Measurements from ENCODE around the gene VIPR2.
"Not testable (repeated sequence)": the region's sequence is repeated elsewhere in the genome, so short reads cannot be mapped to it uniquely, and the experiment has no call there.

VIPR2 gene

DNA sequence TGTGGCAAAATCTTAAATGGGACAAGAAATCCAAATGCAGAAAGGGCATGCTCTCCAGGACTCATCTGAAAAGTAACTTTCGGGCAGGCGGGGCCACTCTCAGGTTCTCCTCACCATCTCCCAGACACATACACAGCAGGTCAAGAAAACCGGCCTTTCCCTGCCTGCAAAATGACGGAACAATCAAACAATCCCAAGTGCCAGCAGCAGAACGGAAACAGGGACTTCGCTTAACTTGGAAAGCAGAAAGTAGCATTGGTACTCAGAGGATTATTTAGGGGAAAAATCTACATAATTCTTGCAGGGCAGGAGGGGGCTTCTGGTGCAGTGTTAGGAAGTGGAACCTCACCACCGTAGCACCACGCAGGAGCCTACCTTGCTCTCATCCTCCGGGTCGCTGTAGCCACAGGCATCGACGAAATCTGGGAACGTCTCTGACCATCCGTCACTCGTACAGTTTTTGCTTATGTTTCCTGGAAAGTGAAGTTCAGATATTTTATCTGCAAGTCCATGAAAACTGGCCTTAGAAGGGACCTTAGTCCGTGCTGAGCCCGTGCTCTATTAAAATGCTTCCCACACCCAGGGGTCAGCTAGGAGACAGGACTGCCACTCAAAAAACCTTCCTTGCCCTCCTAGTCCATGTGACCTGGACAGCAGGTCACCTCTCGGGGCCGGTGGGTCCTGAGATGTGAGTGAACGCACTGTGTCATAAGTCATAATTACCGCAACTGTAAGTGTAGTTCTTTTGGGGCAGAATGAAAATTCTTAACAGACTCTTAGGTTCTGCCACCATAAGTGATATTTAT lies 41.1 kb downstream of the VIPR2 start:
- Histone ChIP-seq H3K27ac (ENCODE audit: low read depth, low read length) (no peak overlapping the region), H3K9ac (ENCODE audit: low read length) (no peak overlapping the region), H3K4me3 (ENCODE audit: low read depth, low read length) (no peak overlapping the region), H3K36me3 (ENCODE audit: control insufficient read depth, insufficient read depth, low read length) (no peaks in the 10 kb centered on the region), H3K27me3 (ENCODE audit: control insufficient read depth, insufficient read depth, low read length) (no peaks in the 10 kb centered on the region; the same call in 1 of the 2 replicates), H3K4me1 (ENCODE audit: control insufficient read depth, insufficient read depth, low read length) (peaks cover 18% of the 10 kb centered on the region), H3K9me3 (ENCODE audit: control insufficient read depth, insufficient read depth, low read depth, low read length) (0 out of 2 replicates have a peak, but pooled peaks cover 3% of the 10 kb centered on the region)

DNA sequence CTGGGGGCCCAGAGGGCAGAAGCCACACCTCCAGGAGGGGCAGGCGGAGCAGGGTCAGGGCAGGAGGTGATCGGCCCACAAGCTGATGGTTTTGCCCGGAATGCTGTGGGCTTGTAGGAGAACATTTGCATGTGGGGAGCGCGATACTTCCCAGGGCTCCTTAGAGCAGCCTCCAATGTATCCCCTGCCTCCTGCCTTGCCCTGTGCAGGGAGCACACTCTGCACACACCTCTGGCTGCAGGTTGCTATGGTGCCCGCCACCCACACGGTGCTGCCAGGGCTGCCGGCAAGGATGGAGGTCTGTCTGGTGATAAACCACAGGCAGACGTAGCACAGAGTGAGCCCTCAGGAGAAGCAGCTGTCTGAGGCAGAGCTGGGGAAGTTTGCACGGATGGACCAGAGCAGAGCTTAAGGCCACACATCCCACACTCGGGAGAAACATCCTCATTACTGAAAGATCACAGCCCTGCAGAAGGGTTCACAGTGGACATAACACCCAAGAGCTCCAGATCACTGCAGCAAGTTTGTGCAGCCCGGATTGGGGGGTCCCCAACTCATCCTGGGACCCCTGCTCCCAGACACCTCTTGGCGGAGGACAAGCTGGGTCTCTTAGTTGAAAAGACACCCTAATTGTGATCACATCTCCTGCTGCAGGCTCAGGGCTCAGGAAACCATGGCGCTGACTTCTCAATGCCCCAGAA lies 41.8 kb downstream of the VIPR2 start:
- no peak overlapping the region for H3K27ac ChIP-seq (ENCODE audit: low read depth, low read length)
- H3K27me3 ChIP-seq (ENCODE audit: control insufficient read depth, insufficient read depth, low read length) = no peaks in the 10 kb centered on the region; the same call in 1 of the 2 replicates
- H3K4me3 ChIP-seq (ENCODE audit: low read depth, low read length) = no peak overlapping the region
- peaks cover 18% of the 10 kb centered on the region for H3K4me1 ChIP-seq (ENCODE audit: control insufficient read depth, insufficient read depth, low read length)
- 0 out of 2 replicates have a peak, but pooled peaks cover 3% of the 10 kb centered on the region for H3K9me3 ChIP-seq (ENCODE audit: control insufficient read depth, insufficient read depth, low read depth, low read length)
- H3K36me3 ChIP-seq (ENCODE audit: control insufficient read depth, insufficient read depth, low read length) = no peaks in the 10 kb centered on the region
- no peak overlapping the region for H3K9ac ChIP-seq (ENCODE audit: low read length)

DNA sequence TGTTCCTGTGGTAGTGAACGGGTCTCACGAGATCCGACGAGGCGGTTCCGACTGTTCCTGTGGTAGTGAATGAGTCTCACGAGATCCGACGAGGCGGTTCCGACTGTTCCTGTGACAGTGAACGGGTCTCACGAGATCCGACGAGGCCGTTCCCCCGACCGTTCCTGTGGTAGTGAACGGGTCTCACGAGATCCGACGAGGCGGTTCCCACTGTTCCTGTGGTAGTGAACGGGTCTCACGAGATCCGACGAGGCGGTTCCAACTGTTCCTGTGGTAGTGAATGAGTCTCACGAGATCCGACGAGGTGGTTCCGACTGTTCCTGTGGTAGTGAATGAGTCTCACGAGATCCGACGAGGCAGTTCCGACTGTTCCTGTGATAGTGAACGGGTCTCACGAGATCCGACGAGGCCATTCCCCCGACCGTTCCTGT lies 43.0 kb downstream of the VIPR2 start:
- not testable (repeated sequence) for H3K4me3 ChIP-seq (ENCODE audit: low read depth, low read length); H3K9ac ChIP-seq (ENCODE audit: low read length); H3K9me3 ChIP-seq (ENCODE audit: control insufficient read depth, insufficient read depth, low read depth, low read length); H3K27ac ChIP-seq (ENCODE audit: low read depth, low read length); H3K4me1 ChIP-seq (ENCODE audit: control insufficient read depth, insufficient read depth, low read length); H3K36me3 ChIP-seq (ENCODE audit: control insufficient read depth, insufficient read depth, low read length); H3K27me3 ChIP-seq (ENCODE audit: control insufficient read depth, insufficient read depth, low read length)

DNA sequence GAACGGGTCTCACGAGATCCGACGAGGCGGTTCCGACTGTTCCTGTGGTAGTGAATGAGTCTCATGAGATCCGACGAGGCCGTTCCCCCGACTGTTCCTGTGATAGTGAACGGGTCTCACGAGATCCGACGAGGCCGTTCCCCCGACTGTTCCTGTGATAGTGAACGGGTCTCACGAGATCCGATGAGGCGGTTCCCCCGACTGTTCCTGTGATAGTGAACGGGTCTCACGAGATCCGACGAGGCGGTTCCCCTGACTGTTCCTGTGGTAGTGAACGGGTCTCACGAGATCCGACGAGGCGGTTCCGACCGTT lies 43.6 kb downstream of the VIPR2 start:
- H3K36me3 ChIP-seq (ENCODE audit: control insufficient read depth, insufficient read depth, low read length); H3K9me3 ChIP-seq (ENCODE audit: control insufficient read depth, insufficient read depth, low read depth, low read length); H3K9ac ChIP-seq (ENCODE audit: low read length); H3K27me3 ChIP-seq (ENCODE audit: control insufficient read depth, insufficient read depth, low read length); H3K27ac ChIP-seq (ENCODE audit: low read depth, low read length); H3K4me1 ChIP-seq (ENCODE audit: control insufficient read depth, insufficient read depth, low read length); H3K4me3 ChIP-seq (ENCODE audit: low read depth, low read length): not testable (repeated sequence)

DNA sequence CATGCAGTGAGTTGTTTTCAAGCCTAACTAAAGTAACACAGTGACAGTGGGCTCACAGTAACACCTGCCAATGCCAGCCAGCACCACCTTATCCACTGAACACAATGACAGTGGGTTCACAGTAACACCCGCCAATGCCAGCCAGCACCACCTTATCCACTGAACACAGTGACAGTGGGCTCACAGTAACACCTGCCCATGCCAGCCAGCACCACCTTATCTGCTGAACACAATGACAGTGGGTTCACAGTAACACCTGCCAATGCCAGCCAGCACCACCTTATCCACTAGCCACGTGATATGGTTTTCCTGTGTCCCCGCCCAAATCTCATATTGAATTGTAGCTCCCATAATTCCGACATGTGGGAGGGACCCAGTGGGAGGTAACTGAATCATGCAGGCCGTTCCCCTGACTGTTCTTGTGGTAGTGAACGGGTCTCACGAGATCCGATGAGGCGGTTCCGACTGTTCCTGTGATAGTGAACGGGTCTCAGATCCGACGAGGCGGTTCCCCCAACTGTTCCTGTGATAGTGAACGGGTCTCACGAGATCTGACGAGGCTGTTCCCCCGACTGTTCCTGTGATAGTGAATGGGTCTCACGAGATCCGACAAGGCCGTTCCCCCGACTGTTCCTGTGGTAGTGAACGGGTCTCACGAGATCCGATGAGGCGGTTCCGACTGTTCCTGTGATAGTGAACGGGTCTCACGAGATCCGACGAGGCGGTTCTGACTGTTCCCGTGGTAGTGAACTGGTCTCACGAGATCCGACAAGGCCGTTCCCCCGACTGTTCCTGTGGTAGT lies 44.2 kb downstream of the VIPR2 start:
- not testable (repeated sequence) for H3K9ac ChIP-seq (ENCODE audit: low read length); H3K36me3 ChIP-seq (ENCODE audit: control insufficient read depth, insufficient read depth, low read length); H3K4me3 ChIP-seq (ENCODE audit: low read depth, low read length); H3K27ac ChIP-seq (ENCODE audit: low read depth, low read length); H3K27me3 ChIP-seq (ENCODE audit: control insufficient read depth, insufficient read depth, low read length); H3K9me3 ChIP-seq (ENCODE audit: control insufficient read depth, insufficient read depth, low read depth, low read length); H3K4me1 ChIP-seq (ENCODE audit: control insufficient read depth, insufficient read depth, low read length)

DNA sequence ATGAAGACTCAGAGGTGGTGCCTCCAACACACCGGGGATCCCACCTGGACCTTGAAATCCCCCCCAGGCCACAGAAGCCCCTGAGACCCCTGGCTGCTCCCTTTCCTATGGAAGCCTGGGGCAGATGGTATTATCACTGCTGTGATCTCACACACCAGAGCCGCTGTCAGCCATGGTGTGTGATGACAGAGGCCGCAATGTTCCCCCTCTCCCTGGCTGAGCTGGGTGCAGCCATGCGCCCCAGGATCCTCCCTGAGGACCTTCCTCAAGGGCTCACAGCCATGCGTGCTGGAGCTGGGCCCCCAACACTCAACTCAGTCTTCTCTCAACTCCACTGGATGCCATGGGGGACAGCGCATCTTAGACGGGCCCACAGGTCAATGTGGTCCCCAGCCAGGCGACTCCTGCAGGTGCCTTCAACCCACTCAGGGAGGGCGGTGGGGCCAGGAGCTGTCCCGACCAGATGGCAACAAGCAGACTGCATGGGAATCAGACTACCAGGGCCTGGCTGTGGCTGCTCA lies 44.9 kb downstream of the VIPR2 start:
- 0 out of 2 replicates have a peak, but pooled peaks cover 3% of the 10 kb centered on the region for H3K9me3 ChIP-seq (ENCODE audit: control insufficient read depth, insufficient read depth, low read depth, low read length)
- H3K4me3 ChIP-seq (ENCODE audit: low read depth, low read length) = no peak overlapping the region
- H3K9ac ChIP-seq (ENCODE audit: low read length) = no peak overlapping the region
- no peaks in the 10 kb centered on the region for H3K36me3 ChIP-seq (ENCODE audit: control insufficient read depth, insufficient read depth, low read length)
- no peaks in the 10 kb centered on the region; the same call in 1 of the 2 replicates for H3K4me1 ChIP-seq (ENCODE audit: control insufficient read depth, insufficient read depth, low read length)
- no peaks in the 10 kb centered on the region for H3K27me3 ChIP-seq (ENCODE audit: control insufficient read depth, insufficient read depth, low read length)
- H3K27ac ChIP-seq (ENCODE audit: low read depth, low read length) = no peak overlapping the region

DNA sequence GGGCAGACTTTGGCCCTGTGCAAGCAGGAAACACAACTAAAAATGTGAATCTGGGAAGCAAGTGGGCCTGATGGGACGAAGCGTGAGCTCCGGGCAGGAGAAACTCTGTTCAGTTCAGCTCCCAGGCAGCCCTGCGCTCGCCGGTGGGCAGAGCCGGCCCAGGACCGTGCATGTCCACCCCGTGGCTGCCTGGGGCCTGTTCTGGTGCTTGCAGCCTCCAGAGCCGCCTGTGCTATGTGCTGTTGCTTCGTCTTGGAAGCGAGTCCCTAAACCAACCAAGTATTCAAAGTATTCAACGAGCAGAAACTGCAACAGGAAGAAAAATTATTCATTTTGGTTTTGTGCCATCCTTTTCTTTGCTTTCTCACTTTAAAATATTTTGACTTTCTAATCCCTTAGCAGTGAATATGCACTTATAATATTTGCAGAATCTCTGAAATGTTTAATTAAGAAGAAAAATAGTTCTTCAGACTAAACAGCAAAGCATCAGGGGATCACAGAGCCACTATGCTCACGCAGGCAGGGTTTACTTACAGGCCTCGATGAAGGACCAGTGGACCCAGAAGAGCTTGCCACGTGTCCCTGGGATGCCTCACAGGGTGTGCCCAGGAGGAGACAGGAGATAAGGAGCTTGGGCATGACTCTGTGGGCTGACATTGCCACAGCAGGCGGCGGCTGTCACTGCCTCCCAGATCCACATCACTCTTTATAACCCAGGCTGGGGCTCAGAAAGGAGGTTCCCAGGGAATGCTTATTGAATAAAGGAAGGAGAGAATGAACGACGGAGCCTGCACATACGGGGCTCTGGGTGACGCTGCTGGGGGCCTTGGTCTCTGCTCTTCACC lies 45.6 kb downstream of the VIPR2 start:
- no peaks in the 10 kb centered on the region for H3K36me3 ChIP-seq (ENCODE audit: control insufficient read depth, insufficient read depth, low read length)
- no peaks in the 10 kb centered on the region; the same call in 1 of the 2 replicates for H3K4me1 ChIP-seq (ENCODE audit: control insufficient read depth, insufficient read depth, low read length)
- no peak overlapping the region for H3K27ac ChIP-seq (ENCODE audit: low read depth, low read length)
- H3K27me3 ChIP-seq (ENCODE audit: control insufficient read depth, insufficient read depth, low read length) = no peaks in the 10 kb centered on the region
- no peak overlapping the region for H3K9ac ChIP-seq (ENCODE audit: low read length)
- H3K4me3 ChIP-seq (ENCODE audit: low read depth, low read length) = no peak overlapping the region
- H3K9me3 ChIP-seq (ENCODE audit: control insufficient read depth, insufficient read depth, low read depth, low read length) = 0 out of 2 replicates have a peak, but pooled peaks cover 3% of the 10 kb centered on the region

DNA sequence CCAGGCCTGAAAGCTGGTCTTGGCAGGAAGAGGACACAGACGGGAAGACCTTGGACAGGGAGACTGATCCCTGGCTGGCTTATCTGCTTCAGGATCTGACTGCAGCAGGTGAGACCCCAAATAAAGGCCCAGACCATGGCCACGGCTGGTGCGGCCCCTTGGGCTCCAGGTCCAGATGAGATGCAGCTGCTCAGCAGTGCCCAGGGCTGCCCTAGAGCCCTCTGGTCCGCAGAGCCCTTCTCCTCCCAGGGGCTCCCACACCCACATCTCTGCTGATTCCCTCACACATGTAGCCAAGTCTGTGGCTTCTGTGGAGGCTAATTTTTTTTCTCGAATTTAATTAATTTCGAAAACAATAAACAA lies 46.3 kb downstream of the VIPR2 start:
- Histone ChIP-seq H3K9me3 (ENCODE audit: control insufficient read depth, insufficient read depth, low read depth, low read length) (0 out of 2 replicates have a peak, but pooled peaks cover 3% of the 10 kb centered on the region), H3K36me3 (ENCODE audit: control insufficient read depth, insufficient read depth, low read length) (no peaks in the 10 kb centered on the region), H3K27me3 (ENCODE audit: control insufficient read depth, insufficient read depth, low read length) (no peaks in the 10 kb centered on the region), H3K9ac (ENCODE audit: low read length) (no peak overlapping the region), H3K4me1 (ENCODE audit: control insufficient read depth, insufficient read depth, low read length) (no peaks in the 10 kb centered on the region; the same call in 1 of the 2 replicates), H3K27ac (ENCODE audit: low read depth, low read length) (no peak overlapping the region), H3K4me3 (ENCODE audit: low read depth, low read length) (no peak overlapping the region)

DNA sequence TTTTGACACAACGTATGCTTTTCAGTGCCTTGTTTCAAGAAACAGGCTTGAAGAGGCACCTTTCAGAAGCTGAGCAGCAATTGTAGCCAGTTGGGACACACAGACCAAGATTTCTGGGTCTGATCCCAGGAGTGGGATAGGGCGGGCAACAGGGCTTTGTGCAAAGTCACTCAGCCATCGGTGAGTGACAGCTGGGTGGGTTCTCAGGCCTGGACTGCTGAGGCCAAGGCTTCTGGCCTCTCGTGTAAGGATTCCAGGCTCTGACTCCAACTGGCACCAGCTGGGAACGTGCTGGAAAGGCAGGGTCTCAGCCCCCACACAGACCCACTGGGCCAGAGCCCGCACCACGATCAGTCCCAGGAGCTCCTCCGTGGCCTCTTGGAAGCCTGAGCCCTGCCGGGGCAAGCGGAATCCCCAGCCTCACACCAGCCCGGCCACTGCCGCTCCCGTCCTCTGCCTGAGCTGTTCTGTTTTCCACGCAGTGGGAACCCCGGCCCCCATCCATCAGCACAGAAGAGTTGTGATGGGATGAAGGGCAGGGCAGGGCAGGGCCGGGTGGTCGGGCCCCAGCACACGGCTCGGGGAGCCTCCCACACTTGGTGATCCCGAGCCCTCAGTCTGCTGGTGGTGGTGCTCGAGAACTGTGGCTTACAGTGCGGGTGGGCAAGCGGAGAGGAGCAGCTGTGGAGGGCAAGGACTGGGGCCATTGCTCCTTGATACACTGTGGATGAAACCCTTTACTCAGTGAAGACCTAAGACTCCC lies 46.8 kb downstream of the VIPR2 start:
- Histone ChIP-seq H3K4me3 (ENCODE audit: low read depth, low read length) (no peak overlapping the region), H3K4me1 (ENCODE audit: control insufficient read depth, insufficient read depth, low read length) (no peaks in the 10 kb centered on the region; the same call in 1 of the 2 replicates), H3K9me3 (ENCODE audit: control insufficient read depth, insufficient read depth, low read depth, low read length) (0 out of 2 replicates have a peak, but pooled peaks cover 3% of the 10 kb centered on the region), H3K27me3 (ENCODE audit: control insufficient read depth, insufficient read depth, low read length) (no peaks in the 10 kb centered on the region), H3K9ac (ENCODE audit: low read length) (no peak overlapping the region), H3K36me3 (ENCODE audit: control insufficient read depth, insufficient read depth, low read length) (no peaks in the 10 kb centered on the region), H3K27ac (ENCODE audit: low read depth, low read length) (no peak overlapping the region)

Measured in HUES6 (cell line).